HepG2 (cell line): Measurements from ENCODE around the gene LMAN2L. TPM values are rescaled to one million over a fixed set of nuclear protein-coding genes. Genes with fewer than 3 reads are reported as not detected.

Experiments
- CENPT ChIP-seq: sonication (generic); formaldehyde crosslinking; IDR thresholded peaks from 2 replicates; pipeline ENCODE4 v1.8.0; 2022; ENCODE audit warnings: low read depth, mild to moderate bottlenecking, moderate library complexity, missing genetic modification reagents
- ELF3 ChIP-seq: IDR thresholded peaks from 2 replicates; pipeline ENCODE4 v1.6.1; 2016; ENCODE audit warnings: missing genetic modification reagents, missing compliant biosample characterization
- FOXP1 ChIP-seq, 2 experiments: fragments of 450-650 bp in 1 of 2; IDR thresholded peaks; 2 replicates each; pipeline ENCODE4 v1.6.1; 2017 to 2018; ENCODE audit warnings: antibody characterized with exemption in 1 of 2
- KAT8 ChIP-seq: IDR thresholded peaks from 2 replicates; pipeline ENCODE4 v1.6.1; 2016; ENCODE audit warnings: missing genetic modification reagents, missing compliant biosample characterization
- MIER3 ChIP-seq: IDR thresholded peaks from 2 replicates; pipeline ENCODE4 v1.6.1; 2016; ENCODE audit warnings: missing compliant biosample characterization, borderline replicate concordance
- NFIC ChIP-seq: IDR thresholded peaks from 2 replicates; pipeline ENCODE4 v1.6.1; 2012; ENCODE audit warnings: mild to moderate bottlenecking, low read length, inconsistent platforms
- ONECUT2 ChIP-seq: sonication (generic); formaldehyde crosslinking; IDR thresholded peaks from 2 replicates; pipeline ENCODE4 v1.4.0; 2020; ENCODE audit warnings: missing genetic modification reagents
- ZNF10 ChIP-seq: sonication (generic); formaldehyde crosslinking; IDR thresholded peaks from 2 replicates; pipeline ENCODE4 v1.4.0; 2020; ENCODE audit warnings: mild to moderate bottlenecking, low read depth, missing genetic modification reagents, borderline replicate concordance
- ZNF207 ChIP-seq: fragments of 450-650 bp; IDR thresholded peaks from 2 replicates; pipeline ENCODE4 v1.6.1; 2016; ENCODE audit warnings: antibody characterized with exemption, borderline replicate concordance
- ZNF781 ChIP-seq: sonication (generic); formaldehyde crosslinking; IDR thresholded peaks from 2 replicates; pipeline ENCODE4 v1.5.1; 2020; ENCODE audit warnings: borderline replicate concordance, mild to moderate bottlenecking, missing genetic modification reagents; ENCODE audit errors: not compliant biosample characterization
- ZNF883 ChIP-seq: sonication (generic); formaldehyde crosslinking; IDR thresholded peaks from 2 replicates; pipeline ENCODE4 v1.5.1; 2020; ENCODE audit warnings: mild to moderate bottlenecking, missing genetic modification reagents; ENCODE audit errors: not compliant biosample characterization
- polyA plus RNA-seq, 8 experiments: library from polyadenylated mRNA; depleted of rRNA in 3 of 8; stranded (reverse) in 7 of 8; unstranded in 1 of 8; fragments of >200 nt; fragmentation: Illumina TruSeq in 4 of 8; extraction: Trizol in 4 of 8; gene quantifications; 2 replicates each; pipeline versions ENCODE4 v1.2.1 to v1.2.3, GENCODE V29; 2011 to 2016; ENCODE audit warnings: low read depth in 4 of 8, missing spikeins in 1 of 8, mixed read lengths in 1 of 8; ENCODE audit not compliant: insufficient read depth in 1 of 8
- total RNA-seq, 5 experiments: library from RNA; depleted of rRNA; stranded (reverse); fragments of >200 nt; fragmentation: Illumina TruSeq; extraction: Trizol; gene quantifications; 2 replicates each; pipeline ENCODE4 v1.2.3, GENCODE V29; 2016; ENCODE audit warnings: low read depth in 1 of 5
- TF ChIP-seq, protein P1 (sequence below): sonication (generic); formaldehyde crosslinking; IDR thresholded peaks from 2 replicates; pipeline ENCODE4 v1.8.1; 2023; ENCODE audit warnings: mild to moderate bottlenecking, missing genetic modification reagents
- TF ChIP-seq, protein P2 (sequence below): sonication (generic); formaldehyde crosslinking; IDR thresholded peaks from 2 replicates; pipeline ENCODE4 v1.5.0; 2020; ENCODE audit warnings: missing genetic modification reagents
- TF ChIP-seq, protein P3 (sequence below): sonication (generic); formaldehyde crosslinking; IDR thresholded peaks from 2 replicates; pipeline ENCODE4 v1.4.0; 2020; ENCODE audit warnings: missing genetic modification reagents, low read depth, mild to moderate bottlenecking, borderline replicate concordance
- TF ChIP-seq, protein P4 (sequence below): sonication (generic); formaldehyde crosslinking; IDR thresholded peaks from 2 replicates; pipeline ENCODE4 v1.4.0; 2020; ENCODE audit warnings: mild to moderate bottlenecking, missing genetic modification reagents

LMAN2L gene
- total and polyA plus RNA-seq, 2 of the 13 experiments (the other 11 are each of a cell fraction or from before 2014, with no cell fraction given) = 39.1 to 57.9 TPM

DNA sequence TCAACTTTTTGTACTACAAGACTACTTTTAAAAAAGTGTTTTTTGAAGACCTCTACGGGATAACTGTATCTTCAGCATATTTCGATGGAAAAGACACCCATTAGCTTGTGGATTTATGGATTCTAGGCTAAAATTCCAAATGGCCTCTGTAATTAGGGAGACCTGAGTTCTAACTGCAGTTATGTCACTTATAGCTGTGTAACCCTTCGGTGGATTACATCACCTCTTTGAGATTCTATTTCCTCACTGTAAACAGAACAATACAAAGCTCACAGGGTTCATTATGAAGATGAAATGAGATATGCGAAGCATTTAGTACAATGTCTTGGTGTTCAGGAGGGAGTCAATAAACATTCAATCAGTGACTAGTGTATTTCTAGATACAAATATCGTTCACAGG lies 24.2 kb downstream of the LMAN2L start (continued):
- TF ChIP-seq, protein P1, sequence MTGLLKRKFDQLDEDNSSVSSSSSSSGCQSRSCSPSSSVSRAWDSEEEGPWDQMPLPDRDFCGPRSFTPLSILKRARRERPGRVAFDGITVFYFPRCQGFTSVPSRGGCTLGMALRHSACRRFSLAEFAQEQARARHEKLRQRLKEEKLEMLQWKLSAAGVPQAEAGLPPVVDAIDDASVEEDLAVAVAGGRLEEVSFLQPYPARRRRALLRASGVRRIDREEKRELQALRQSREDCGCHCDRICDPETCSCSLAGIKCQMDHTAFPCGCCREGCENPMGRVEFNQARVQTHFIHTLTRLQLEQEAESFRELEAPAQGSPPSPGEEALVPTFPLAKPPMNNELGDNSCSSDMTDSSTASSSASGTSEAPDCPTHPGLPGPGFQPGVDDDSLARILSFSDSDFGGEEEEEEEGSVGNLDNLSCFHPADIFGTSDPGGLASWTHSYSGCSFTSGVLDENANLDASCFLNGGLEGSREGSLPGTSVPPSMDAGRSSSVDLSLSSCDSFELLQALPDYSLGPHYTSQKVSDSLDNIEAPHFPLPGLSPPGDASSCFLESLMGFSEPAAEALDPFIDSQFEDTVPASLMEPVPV (CRISPR knock-in tag) = no peak
- TF ChIP-seq ZNF883 (no peak), ZNF207 (no peak), NFIC (no peak), FOXP1 (IDR thresholded peaks at IDR 0.05) (0 out of 2 replicates have a peak, but pooled peaks have one; percentile 52), FOXP1 (CRISPR knock-in tag; IDR thresholded peaks at IDR 0.05) (peak; percentile 83), ELF3 (CRISPR knock-in tag) (peak; percentile 68), CENPT (CRISPR knock-in tag) (no peak), KAT8 (no peak; the same call in 1 of the 2 replicates), ZNF781 (CRISPR knock-in tag) (no peak), MIER3 (CRISPR knock-in tag) (peak; percentile 72; the same call in 1 of the 2 replicates), ZNF10 (no peak), ONECUT2 (CRISPR knock-in tag) (no peak)
- TF ChIP-seq, protein P2, sequence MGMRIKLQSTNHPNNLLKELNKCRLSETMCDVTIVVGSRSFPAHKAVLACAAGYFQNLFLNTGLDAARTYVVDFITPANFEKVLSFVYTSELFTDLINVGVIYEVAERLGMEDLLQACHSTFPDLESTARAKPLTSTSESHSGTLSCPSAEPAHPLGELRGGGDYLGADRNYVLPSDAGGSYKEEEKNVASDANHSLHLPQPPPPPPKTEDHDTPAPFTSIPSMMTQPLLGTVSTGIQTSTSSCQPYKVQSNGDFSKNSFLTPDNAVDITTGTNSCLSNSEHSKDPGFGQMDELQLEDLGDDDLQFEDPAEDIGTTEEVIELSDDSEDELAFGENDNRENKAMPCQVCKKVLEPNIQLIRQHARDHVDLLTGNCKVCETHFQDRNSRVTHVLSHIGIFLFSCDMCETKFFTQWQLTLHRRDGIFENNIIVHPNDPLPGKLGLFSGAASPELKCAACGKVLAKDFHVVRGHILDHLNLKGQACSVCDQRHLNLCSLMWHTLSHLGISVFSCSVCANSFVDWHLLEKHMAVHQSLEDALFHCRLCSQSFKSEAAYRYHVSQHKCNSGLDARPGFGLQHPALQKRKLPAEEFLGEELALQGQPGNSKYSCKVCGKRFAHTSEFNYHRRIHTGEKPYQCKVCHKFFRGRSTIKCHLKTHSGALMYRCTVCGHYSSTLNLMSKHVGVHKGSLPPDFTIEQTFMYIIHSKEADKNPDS = no peak
- TF ChIP-seq, protein P3, sequence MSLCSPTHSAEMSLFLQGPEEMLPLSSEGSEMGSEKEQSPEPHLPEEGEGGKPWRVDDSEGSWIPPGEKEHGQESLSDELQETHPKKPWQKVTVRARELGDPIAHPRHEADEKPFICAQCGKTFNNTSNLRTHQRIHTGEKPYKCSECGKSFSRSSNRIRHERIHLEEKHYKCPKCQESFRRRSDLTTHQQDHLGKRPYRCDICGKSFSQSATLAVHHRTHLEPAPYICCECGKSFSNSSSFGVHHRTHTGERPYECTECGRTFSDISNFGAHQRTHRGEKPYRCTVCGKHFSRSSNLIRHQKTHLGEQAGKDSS (CRISPR knock-in tag) = no peak
- TF ChIP-seq, protein P4, sequence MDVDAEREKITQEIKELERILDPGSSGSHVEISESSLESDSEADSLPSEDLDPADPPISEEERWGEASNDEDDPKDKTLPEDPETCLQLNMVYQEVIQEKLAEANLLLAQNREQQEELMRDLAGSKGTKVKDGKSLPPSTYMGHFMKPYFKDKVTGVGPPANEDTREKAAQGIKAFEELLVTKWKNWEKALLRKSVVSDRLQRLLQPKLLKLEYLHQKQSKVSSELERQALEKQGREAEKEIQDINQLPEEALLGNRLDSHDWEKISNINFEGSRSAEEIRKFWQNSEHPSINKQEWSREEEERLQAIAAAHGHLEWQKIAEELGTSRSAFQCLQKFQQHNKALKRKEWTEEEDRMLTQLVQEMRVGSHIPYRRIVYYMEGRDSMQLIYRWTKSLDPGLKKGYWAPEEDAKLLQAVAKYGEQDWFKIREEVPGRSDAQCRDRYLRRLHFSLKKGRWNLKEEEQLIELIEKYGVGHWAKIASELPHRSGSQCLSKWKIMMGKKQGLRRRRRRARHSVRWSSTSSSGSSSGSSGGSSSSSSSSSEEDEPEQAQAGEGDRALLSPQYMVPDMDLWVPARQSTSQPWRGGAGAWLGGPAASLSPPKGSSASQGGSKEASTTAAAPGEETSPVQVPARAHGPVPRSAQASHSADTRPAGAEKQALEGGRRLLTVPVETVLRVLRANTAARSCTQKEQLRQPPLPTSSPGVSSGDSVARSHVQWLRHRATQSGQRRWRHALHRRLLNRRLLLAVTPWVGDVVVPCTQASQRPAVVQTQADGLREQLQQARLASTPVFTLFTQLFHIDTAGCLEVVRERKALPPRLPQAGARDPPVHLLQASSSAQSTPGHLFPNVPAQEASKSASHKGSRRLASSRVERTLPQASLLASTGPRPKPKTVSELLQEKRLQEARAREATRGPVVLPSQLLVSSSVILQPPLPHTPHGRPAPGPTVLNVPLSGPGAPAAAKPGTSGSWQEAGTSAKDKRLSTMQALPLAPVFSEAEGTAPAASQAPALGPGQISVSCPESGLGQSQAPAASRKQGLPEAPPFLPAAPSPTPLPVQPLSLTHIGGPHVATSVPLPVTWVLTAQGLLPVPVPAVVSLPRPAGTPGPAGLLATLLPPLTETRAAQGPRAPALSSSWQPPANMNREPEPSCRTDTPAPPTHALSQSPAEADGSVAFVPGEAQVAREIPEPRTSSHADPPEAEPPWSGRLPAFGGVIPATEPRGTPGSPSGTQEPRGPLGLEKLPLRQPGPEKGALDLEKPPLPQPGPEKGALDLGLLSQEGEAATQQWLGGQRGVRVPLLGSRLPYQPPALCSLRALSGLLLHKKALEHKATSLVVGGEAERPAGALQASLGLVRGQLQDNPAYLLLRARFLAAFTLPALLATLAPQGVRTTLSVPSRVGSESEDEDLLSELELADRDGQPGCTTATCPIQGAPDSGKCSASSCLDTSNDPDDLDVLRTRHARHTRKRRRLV = no peak
